CD14-positive monocyte (primary cell): ENCODE data around the gene PFDN4. TPM values are rescaled to one million over a fixed set of nuclear protein-coding genes. Genes with fewer than 3 reads are reported as not detected.

Experiments used
- DNase-seq, 3 donors: peaks; one replicate each; pipeline ENCODE4 v3.0.0-alpha.2; 2011 to 2022
- H2AFZ ChIP-seq: 2 replicates; pipeline ENCODE4 v1.6.0; 2012; ENCODE audit warnings: mild to moderate bottlenecking, low read depth, low read length, inconsistent platforms; ENCODE audit not compliant: insufficient read depth, poor library complexity, severe bottlenecking
- H3K27ac ChIP-seq, 2 donors: 1 replicate in 1 of 2; 2 replicates in 1 of 2; pipeline ENCODE4 v1.5.1; 2012 to 2013; ENCODE audit warnings: low read length in 2 of 2, control low read depth in 1 of 2, inconsistent platforms in 1 of 2, low read depth in 1 of 2, mild to moderate bottlenecking in 1 of 2
- H3K27me3 ChIP-seq, 2 donors: one replicate each; pipeline versions ENCODE4 v1.6.0 to v1.6.1; 2011 to 2013; ENCODE audit warnings: low read length in 2 of 2; ENCODE audit not compliant: control insufficient read depth in 2 of 2, insufficient read depth in 2 of 2
- H3K36me3 ChIP-seq, 2 donors: replicated peaks in 1 of 2; 1 replicate in 1 of 2; 2 replicates in 1 of 2; pipeline versions ENCODE4 v1.5.1 to v1.6.1; 2012 to 2013; ENCODE audit warnings: low read length in 2 of 2, control low read depth in 1 of 2, inconsistent platforms in 1 of 2, mild to moderate bottlenecking in 1 of 2; ENCODE audit not compliant: insufficient read depth in 2 of 2, control insufficient read depth in 1 of 2
- H3K4me1 ChIP-seq, 2 donors: 1 replicate in 1 of 2; 2 replicates in 1 of 2; pipeline versions ENCODE4 v1.5.1 to v1.6.1; 2012 to 2013; ENCODE audit warnings: low read length in 2 of 2, control low read depth in 1 of 2, inconsistent platforms in 1 of 2, mild to moderate bottlenecking in 1 of 2, moderate library complexity in 1 of 2; ENCODE audit not compliant: insufficient read depth in 2 of 2, control insufficient read depth in 1 of 2
- H3K4me2 ChIP-seq: replicated peaks from 2 replicates; pipeline ENCODE3; 2012; ENCODE audit warnings: low read length, moderate library complexity, mild to moderate bottlenecking; ENCODE audit not compliant: poor library complexity, severe bottlenecking; ENCODE audit errors: extremely low read depth
- H3K4me3 ChIP-seq, 3 experiments: fragments of 200-600 bp in 1 of 3; sonication (generic) in 1 of 3; replicated peaks in 1 of 3; 1 replicate in 2 of 3; 2 replicates in 1 of 3; pipeline ENCODE4 v1.5.1; 2011 to 2013; ENCODE audit warnings: low read length in 3 of 3, mild to moderate bottlenecking in 3 of 3, control low read depth in 2 of 3, low read depth in 2 of 3, inconsistent platforms in 1 of 3, moderate library complexity in 1 of 3
- H3K79me2 ChIP-seq: 2 replicates; pipeline ENCODE4 v1.6.0; 2012; ENCODE audit warnings: mild to moderate bottlenecking, control low read depth, inconsistent platforms, low read length, moderate library complexity; ENCODE audit not compliant: insufficient read depth
- H3K9ac ChIP-seq: 2 replicates; pipeline ENCODE4 v1.6.0; 2017; ENCODE audit warnings: low read length, mild to moderate bottlenecking; ENCODE audit not compliant: insufficient read depth, poor library complexity, severe bottlenecking
- H3K9me3 ChIP-seq, 2 donors: replicated peaks in 1 of 2; 1 replicate in 1 of 2; 2 replicates in 1 of 2; pipeline versions ENCODE4 v1.5.1 to v1.6.1; 2012 to 2013; ENCODE audit warnings: low read length in 2 of 2, control low read depth in 1 of 2; ENCODE audit not compliant: control insufficient read depth in 1 of 2, insufficient read depth in 1 of 2
- H4K20me1 ChIP-seq: 2 replicates; pipeline ENCODE4 v1.6.0; 2012; ENCODE audit warnings: mild to moderate bottlenecking, low read length, control low read depth, moderate library complexity; ENCODE audit not compliant: insufficient read depth
- H3K27ac Mint-ChIP-seq, 7 donors: one replicate each; pipeline ENCODE4 v1.8.0; 2020; ENCODE audit warnings: mild to moderate bottlenecking in 7 of 7, mixed read lengths in 7 of 7, moderate library complexity in 6 of 7, inconsistent platforms in 2 of 7
- H3K27me3 Mint-ChIP-seq, 3 donors: one replicate each; pipeline ENCODE4 v1.8.0; 2021 to 2022; ENCODE audit warnings: low read depth in 3 of 3, mild to moderate bottlenecking in 3 of 3, mixed read lengths in 3 of 3, moderate library complexity in 3 of 3, inconsistent platforms in 1 of 3
- H3K36me3 Mint-ChIP-seq, 2 donors: one replicate each; pipeline ENCODE4 v1.8.0; 2020; ENCODE audit warnings: mixed read lengths in 2 of 2, inconsistent platforms in 1 of 2, mild to moderate bottlenecking in 1 of 2
- H3K4me1 Mint-ChIP-seq: one replicate; pipeline ENCODE4 v1.8.0; 2020; ENCODE audit warnings: mild to moderate bottlenecking, mixed read lengths
- H3K4me3 Mint-ChIP-seq, 2 donors: one replicate each; pipeline ENCODE4 v1.8.0; 2020; ENCODE audit warnings: mild to moderate bottlenecking in 2 of 2, mixed read lengths in 2 of 2, moderate library complexity in 1 of 2
- H3K9me3 Mint-ChIP-seq, 7 donors: one replicate each; pipeline ENCODE4 v1.8.0; 2020 to 2022; ENCODE audit warnings: mixed read lengths in 7 of 7, mild to moderate bottlenecking in 6 of 7, moderate library complexity in 6 of 7, inconsistent platforms in 2 of 7
- WGBS: methylation state at CpG from one replicate; pipeline ENCODE4 v1.1.5; 2013; ENCODE audit warnings: missing lambda C conversion rate; ENCODE audit not compliant: insufficient coverage; 5-methylcytosine and 5-hydroxymethylcytosine counted together
- intact Hi-C, 2 donors: fragments of 100-400 bp; cut with micrococcal nuclease; formaldehyde crosslinking; loops; one replicate each; pipeline versions ENCODE4 v1.15.0 to v1.15.1; 2023
- polyA plus RNA-seq, 3 donors: library from polyadenylated mRNA; depleted of rRNA in 1 of 3; unstranded in 2 of 3; stranded (reverse) in 1 of 3; fragments of 300-500 nt in 2 of 3; fragments of >200 nt in 1 of 3; fragmentation: Illumina TruSeq in 2 of 3; gene quantifications; 1 replicate in 2 of 3; 2 replicates in 1 of 3; pipeline ENCODE4 v1.2.3, GENCODE V29; 2012 to 2021
- TF ChIP-seq, protein P1 (sequence below): fragments of 200-600 bp; IDR thresholded peaks from one replicate; pipeline ENCODE4 v1.8.0; 2022; ENCODE audit warnings: antibody characterized with exemption, mild to moderate bottlenecking

The PFDN4 gene
- polyA plus RNA-seq, 3 donors, result 12.6 to 49.0 (median 32.1) TPM

DNA sequence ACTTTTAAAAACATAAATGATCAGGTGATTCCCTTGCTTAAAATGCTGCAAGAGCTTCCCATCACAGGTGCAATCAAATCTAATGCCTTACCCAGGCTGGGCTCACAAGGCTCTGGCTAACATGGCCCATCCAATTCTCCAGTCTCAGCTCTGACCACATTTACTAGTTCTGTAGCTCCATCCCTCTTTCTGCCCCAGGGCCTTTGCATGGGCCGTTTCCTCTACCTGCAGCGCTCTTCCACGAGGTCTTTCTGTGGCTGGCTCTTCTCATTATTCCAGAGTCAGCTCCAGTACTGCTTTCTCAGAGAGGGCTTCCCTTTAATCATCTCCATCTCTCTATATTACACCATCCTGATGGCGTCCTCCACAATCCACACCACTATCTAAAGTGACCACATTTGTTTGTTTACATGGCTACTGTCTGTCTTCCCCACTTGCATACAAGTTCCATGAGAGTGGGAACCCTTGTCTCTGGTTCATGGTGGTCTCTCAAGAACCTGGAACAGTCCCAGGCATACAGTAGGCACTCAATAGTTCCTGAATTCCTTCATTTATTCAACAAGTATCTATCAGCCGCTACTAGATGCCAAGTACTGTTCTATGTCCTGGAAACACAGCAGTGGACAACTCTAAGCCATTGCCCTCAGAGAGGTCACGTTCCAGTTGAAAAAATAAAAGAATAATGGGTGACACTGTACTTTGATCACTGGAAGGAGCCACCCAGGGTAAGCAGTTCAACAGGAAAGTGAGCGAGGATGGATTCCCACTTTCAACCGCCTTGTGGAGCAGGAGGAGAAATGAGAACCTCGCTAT is 46.7 kb upstream of the PFDN4 start:
- Mint-ChIP-seq H3K4me1 (no peaks in the 10 kb centered on the region), H3K27ac (no peak overlapping the region), H3K9me3 (no peaks in the 10 kb centered on the region), H3K4me3 (no peak overlapping the region), H3K27me3 (peaks cover 11 to 39% (median 19%) of the 10 kb centered on the region in 3 donors), H3K36me3 (no peaks in the 10 kb centered on the region)
- TF ChIP-seq, protein P1, sequence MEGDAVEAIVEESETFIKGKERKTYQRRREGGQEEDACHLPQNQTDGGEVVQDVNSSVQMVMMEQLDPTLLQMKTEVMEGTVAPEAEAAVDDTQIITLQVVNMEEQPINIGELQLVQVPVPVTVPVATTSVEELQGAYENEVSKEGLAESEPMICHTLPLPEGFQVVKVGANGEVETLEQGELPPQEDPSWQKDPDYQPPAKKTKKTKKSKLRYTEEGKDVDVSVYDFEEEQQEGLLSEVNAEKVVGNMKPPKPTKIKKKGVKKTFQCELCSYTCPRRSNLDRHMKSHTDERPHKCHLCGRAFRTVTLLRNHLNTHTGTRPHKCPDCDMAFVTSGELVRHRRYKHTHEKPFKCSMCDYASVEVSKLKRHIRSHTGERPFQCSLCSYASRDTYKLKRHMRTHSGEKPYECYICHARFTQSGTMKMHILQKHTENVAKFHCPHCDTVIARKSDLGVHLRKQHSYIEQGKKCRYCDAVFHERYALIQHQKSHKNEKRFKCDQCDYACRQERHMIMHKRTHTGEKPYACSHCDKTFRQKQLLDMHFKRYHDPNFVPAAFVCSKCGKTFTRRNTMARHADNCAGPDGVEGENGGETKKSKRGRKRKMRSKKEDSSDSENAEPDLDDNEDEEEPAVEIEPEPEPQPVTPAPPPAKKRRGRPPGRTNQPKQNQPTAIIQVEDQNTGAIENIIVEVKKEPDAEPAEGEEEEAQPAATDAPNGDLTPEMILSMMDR, result no peak
- no peak overlapping the region for H2AFZ ChIP-seq
- no peaks in the 10 kb centered on the region for H3K36me3 ChIP-seq
- H3K9me3 ChIP-seq, result no peaks in the 10 kb centered on the region
- no peaks in the 10 kb centered on the region for H3K4me1 ChIP-seq
- DNase-seq, result no peak
- no peak overlapping the region for H3K4me2 ChIP-seq
- H3K4me3 ChIP-seq, result no peak overlapping the region
- H3K27ac ChIP-seq, result no peak overlapping the region
- H3K79me2 ChIP-seq, result no peaks in the 10 kb centered on the region
- H3K27me3 ChIP-seq, result peaks cover 10 to 12% of the 10 kb centered on the region in 2 donors
- 88% methylated on average over 5 of the region's 9 CpGs for WGBS
- no peak overlapping the region for H3K9ac ChIP-seq
- intact Hi-C loops, result no loop called here
- no peaks in the 10 kb centered on the region for H4K20me1 ChIP-seq

DNA sequence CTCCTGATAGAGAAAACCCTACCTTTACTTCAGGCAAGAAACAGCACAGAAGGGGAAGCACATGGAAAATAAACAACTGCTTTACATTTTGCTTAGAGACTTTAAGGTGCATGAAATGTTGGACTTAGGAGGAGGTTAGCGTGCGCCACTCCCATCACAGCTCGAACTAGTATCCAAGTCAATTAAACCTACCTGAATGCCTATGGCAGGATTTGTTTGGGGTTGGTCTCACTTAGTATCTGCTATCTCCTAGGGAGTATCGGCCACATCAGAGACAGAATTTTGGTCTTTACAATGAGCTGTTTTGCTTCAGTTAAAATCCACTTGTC is 46.1 kb upstream of the PFDN4 start:
- DNase-seq, result no peak
- Mint-ChIP-seq H3K4me1 (no peaks in the 10 kb centered on the region), H3K4me3 (no peak overlapping the region), H3K27me3 (peaks cover 8 to 45% (median 24%) of the 10 kb centered on the region in 3 donors), H3K27ac (no peak overlapping the region), H3K36me3 (no peaks in the 10 kb centered on the region), H3K9me3 (no peaks in the 10 kb centered on the region)
- Histone ChIP-seq H3K4me2 (no peak overlapping the region), H3K27me3 (peaks cover 10 to 12% of the 10 kb centered on the region in 2 donors), H3K79me2 (no peaks in the 10 kb centered on the region), H3K27ac (no peak overlapping the region), H4K20me1 (no peaks in the 10 kb centered on the region), H3K4me1 (no peaks in the 10 kb centered on the region), H3K9ac (no peak overlapping the region), H3K36me3 (no peaks in the 10 kb centered on the region), H3K4me3 (no peak overlapping the region), H2AFZ (no peak overlapping the region), H3K9me3 (no peaks in the 10 kb centered on the region)
- TF ChIP-seq, protein P1, result no peak
- WGBS, result no CpG with 5 or more reads among the region's 4 CpGs
- intact Hi-C loops, result no loop called here
